ENCODE results near the gene AP1G1.
A peak's percentile ranks its signal among the peaks of the same experiment; 100 is the strongest.
"Not testable (repeated sequence)": the region's sequence is repeated elsewhere in the genome, so short reads cannot be mapped to it uniquely, and the experiment has no call there.

Gene AP1G1

DNA sequence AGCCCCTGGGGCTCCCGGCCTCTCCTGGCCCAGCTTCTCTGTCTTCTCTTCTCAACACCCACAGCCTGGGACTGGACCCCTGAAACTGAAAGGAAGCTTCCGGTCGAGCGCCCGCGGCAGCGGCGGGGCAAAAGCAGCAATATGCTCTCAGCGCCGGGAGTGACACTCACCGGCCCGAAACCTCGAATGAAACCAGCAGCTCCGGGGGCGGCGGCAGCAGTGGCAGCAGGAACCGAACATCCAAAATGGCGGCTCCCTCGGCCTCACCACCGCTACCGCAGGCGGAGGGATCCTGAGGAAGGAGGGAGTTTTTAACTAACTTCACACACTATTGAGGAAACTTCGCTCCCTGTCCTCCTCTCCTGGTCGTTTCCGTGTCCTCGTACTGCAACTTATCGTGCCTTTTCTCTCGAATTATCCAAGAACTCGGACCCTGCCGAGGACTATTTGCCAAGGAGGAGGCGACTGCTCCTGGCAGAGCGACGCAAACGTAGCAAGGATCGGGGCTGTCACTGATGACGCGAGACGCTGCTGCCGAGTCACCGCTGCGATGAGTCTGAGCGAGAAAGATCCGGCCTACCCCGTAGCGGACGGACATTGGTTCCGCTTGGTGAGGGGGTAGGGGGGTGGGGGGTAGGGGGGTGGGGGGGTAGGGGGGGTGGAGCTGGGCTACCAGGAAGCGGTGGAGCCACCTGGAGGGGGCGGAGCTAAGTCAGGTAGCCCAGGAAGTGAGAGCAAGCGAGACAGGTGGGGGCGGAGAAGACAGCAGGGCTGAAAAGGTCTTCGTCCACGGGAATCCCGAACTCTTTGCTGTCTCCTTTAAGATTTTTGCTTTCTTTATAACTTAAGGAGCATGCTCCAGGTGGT is at the start of gene AP1G1:
Gene AP1G1, minus strand, starts transcription at position 242 of the 867 bp plus-strand sequence. CDS start 19,355 bp downstream, outside the sequence.
- DNase-seq, result peak; percentile 96

DNA sequence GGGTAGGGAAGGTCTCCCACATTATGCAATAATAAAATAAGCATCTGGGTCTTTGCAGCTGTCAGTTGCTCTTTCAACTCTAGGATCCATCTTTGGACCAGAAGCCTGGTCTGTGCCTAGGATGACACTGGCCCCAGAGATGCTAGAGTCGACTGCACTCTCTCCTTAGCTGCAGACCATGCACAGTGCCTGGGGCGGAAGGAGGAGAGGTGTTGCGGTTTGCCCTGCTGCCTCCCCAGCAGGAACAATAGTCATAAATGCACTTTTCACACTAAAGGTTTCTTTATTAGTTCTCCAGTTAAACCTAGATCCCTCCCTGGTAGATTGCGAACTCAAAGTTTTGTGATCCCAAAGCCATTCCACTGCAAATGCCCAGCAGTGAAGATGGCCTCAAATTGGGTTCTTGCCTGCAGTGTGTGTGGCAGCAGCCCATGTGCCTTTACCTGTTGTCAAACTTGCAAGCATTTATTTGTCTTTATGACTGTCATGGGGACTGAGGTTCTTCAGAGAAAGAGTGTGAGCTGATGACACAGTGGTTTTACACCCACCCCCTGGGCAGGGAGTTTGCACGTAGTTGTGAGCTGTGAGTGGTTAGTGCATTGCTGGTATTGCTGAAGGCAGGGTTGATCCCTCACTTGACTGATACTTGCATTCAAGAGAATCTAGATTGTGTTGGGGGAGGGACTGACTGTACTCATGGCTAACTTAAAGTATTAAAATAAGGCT is 47.5 kb upstream of the AP1G1 start:
- peak; percentile 52 for DNase-seq

DNA sequence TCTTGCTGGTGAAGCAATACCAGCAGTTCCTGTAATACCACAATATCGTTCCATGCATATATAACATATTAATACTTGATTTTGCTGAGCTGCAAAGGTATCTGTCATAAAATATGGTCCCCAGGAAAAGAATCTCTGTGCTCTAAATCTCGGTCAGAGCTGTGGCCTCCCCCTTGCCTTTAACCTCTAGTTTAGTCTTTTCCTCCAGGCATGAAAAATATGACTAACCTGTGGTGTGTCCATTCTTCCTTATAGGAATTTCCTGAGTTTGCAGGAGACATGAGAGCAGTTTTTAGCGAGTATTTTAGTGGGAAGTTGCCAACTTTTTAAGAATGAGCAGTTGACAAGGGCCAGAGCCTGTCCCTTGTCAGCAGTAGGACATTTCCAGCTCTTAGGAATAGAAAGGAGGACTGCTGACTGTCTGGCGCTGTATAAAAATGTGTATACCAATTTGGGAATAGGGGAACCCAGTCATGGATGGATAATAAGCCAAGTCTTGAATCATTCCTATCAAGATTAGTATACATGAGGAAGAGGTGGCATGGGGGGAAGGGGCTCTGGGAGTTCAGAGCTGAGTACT is 45.8 kb upstream of the AP1G1 start:
- DNase-seq, result no peak

- no peak for DNase-seq
Measured at GRCh38 chr16:71853413-71853812, 44.8 kb upstream of the AP1G1 start.

DNA sequence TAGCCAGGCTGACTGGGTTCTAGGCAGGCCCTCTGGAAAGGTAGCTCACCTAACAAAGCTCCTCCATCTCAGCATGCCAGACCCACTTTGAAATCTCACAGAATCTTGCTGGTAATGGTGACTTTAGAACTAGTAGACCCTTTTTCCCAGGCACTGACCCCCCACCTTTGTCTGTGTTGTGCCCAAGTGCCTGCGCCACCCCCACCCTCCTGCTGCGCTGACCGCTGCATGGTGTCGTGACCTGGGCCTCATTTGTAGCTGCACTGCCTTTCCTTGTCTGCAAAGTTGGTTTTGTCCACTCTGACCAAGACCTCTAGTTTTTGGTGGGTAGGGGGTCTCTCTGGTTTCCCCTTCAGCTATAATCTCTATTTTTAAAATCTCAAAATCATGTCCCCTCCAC is 43.9 kb upstream of the AP1G1 start:
- no peak for DNase-seq

DNA sequence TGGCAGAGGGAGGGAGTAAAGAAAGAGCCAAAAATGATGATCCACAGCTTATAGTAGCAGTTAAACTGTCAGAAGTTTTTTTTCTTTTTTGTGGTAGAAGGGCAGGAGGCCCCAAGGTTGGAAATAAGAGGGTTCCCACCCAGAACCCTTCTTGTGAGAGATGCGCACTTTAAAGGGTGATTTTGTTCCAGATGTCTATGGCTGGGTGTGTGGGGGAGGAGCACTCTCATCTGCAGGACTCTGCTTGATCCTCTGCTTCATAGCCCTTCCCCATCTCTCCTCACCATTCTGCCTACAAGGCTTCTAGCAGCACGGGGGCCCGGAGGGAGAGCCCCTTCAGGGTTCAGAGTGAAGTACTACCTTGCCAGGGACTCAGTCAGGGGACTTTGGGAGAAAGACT is 43.5 kb upstream of the AP1G1 start:
- DNase-seq, result no peak

DNA sequence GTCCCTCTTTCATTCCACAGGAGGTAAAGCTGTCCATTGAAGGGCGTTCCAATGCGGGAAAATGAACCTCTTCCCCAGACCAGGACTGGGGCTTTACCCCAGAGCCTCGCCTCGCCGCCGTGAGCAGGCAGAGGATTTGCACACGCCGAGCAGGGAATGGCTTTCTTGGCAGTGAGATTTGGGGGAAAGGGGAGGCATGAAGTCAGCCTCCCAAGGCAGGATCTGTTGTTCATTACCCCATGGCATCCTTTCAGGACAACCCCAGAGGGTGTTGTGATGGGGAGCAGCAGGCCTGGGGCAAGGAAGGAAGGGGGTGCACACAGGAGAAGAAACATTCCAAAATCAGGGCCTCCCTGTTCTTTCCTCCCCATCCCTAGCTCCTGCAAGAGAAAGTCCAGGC is 43.1 kb upstream of the AP1G1 start:
- DNase-seq, result no peak

DNA sequence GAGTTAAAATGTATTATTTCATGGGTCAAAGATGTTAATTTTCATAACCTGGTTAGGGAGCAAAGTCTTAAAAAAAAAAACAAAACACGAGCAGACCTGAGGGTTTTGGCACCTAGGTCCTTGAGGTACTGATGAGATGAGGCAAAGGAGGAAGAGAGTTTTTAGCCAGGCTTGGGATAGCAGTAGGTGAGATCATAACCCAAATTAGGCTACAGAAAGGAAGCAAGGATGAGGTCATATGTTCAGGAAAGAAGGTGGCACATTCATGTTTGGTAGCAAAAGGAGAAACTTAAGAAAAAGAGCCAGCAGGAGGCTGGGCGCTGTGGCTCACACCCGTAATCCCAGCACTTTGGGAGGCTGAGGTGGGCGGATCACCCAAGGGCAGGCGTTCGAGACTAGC is 40.0 kb upstream of the AP1G1 start:
- DNase-seq, result no peak

DNA sequence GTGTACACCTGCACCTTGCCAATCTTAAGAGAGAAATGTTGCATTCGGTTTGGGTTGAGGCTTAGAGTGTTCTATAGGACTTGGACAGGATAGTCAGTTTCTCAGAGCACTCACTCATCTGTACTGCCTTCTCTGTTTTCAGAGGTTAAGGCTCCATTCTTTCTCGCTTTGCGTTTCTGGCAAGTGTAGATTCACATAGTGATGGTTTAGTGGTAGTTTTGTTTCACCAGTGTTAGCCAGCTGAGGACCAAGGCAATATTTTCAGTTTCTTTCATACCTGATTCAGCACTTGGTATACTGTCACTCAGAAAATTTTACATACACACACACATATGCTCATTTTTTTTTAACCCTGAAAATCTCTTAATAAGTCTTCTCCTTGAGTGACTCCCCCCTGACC is 38.5 kb upstream of the AP1G1 start:
- DNase-seq, result no peak

GRCh38 chr16:71846431-71846830 is 37.8 kb upstream of the AP1G1 start:
- DNase-seq, result peak; percentile 5

- peak; percentile 93 for DNase-seq
Measured at GRCh38 chr16:71845639-71846430, 37.2 kb upstream of the AP1G1 start, which contains the start of gene ATXN1L. ATXN1L (plus strand) TSS chr16:71845976; CDS start chr16:71849741, 3,765 bp downstream.

DNA sequence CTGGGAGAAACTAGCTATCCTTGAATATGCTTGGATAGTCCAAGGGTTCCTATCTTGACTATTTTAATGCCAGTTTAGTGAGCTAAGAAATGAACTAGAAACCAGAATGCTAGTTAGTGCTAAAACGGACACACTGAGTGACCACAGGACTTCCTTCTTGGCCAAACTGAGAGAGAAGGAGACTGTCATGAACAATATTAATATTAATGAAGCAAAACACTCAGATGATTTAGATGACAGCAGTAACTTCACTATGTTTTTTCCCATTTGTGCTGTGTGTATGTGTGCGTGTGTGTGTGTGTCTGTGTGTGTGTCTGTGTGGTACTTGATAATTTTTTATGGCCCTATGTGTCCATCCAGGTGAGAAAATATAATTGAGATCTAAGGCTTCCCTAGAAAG is 34.9 kb upstream of the AP1G1 start:
- no peak for DNase-seq

DNA sequence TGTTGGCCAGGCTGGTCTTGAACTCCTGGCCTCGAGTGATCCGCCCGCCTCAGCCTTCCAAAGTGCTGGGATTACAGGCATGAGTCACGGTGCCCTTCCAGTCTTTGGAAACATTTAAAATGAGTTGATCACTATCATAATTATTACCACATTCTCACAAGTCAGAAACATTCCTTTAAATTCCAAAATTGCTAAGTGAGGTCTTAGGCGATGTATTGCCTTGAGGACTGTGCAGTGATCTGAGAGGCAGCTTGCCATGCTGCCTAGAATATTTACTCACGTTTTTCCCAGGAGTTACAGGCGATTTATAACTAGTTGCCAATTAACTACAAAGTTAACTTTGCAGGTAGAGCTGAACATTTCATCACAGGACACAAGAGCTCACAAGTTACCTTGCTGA is 31.4 kb upstream of the AP1G1 start:
- no peak for DNase-seq

DNA sequence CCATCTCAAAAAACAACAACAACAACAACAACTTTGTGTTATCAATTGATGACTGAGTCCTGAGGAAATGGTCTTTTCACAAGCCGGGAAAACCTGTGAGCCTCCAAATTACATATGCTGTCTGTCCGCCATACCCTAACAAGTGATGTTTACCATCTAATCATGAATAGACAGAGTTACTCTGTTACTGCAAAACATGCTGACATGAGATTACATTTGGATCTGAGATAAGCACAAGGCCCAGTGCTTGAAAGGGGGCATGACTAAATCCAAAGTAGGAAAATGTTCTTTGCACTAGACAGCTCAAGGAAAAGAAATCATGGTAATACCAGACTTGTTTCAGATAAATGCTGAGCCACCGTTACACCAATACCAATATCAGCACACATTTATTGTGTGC is 28.5 kb upstream of the AP1G1 start:
- DNase-seq, result no peak

GRCh38 chr16:71834291-71834690 is 25.7 kb upstream of the AP1G1 start:
- no peak for DNase-seq

GRCh38 chr16:71832112-71832511 is 23.5 kb upstream of the AP1G1 start:
- not testable (repeated sequence) for DNase-seq

DNA sequence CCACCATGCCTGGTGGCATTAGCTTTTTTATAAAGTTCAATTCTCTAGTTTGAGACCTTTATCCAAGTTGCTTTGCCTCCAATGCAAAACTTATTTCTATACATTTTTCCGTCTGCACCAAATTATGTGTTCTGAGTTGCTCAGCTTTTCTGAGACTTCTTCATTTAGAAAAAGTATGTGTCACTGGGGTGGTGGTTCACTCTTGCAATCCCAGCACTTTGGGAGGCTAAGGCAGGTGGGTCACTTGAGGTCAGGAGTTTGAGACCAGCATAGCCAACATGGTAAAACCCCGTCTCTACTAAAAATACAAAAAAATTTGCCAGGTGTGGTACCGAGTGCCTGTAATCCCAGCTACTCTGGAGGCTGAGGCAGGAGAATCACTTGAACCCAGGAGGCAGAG is 23.1 kb upstream of the AP1G1 start:
- DNase-seq, result not testable (repeated sequence)

DNA sequence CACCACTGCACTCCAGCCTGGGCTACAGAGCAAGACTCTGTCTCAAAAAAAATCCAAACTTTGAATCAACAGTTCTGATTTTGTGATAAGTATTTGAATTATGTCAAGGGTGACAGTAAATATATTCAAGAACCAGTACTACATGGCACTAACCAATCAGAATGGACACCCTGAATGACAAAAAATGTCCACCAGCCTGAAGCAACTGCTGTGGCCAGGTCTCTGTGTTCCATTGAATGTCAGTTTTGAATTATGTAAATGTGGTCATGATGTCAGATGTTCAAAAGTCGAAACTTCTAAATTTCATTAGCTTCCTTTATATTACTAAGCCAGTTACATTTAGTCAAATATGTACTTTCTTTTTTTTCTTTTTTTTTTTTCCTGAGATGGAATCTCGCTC is 21.7 kb upstream of the AP1G1 start:
- DNase-seq, result no peak

DNA sequence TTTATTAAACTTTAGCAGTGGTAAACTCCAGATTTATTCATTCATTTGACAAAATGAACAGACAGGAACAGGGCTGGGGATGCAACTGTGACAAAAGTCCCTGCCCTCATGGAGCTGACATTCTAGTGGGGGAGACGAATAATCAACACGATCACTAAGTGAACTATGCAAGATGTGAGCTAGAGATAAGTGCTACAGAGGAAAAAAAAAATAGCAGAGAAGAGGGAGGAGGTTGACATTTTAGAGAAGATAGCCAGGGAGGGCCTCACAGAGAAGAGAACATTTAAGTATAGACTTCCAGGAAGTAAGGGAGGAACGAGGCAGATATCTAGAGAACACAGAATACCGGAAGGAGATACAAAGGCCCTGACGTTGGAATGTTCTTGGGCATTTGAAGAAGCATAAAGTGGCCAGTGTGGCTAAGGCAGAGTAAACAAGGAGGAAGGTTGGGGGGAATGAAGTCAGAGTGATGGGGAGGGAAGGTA is 17.9 kb upstream of the AP1G1 start:
- no peak for DNase-seq

- not testable (repeated sequence) for DNase-seq
Measured at GRCh38 chr16:71817155-71817500, 8.5 kb upstream of the AP1G1 start.

- no peak for DNase-seq
Measured at GRCh38 chr16:71811261-71811803, 2.7 kb upstream of the AP1G1 start.

DNA sequence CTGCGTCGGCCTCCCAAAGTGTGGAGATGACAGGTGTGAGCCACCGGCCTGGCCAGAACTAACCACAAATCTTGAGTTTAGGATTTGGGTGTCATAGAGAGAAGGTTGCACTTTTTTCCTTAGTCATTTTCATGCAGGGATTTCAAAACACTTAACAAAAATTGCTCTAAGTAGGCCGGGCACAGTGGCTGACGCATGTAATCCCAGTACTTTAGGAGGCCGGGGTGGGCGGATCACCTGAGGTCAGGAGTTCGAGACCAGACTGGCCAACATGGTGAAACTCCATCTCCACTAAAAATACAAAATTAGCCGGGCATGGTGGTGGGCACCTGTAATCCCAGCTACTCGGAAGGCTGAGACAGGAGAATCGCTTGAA is 1.5 kb upstream of the AP1G1 start:
- DNase-seq, result peak; percentile 16

All from stimulated activated CD4-positive, alpha-beta T cell treated with anti-CD3 and anti-CD28 coated beads, Interleukin-1b, Interleukin-23, amount 100 ng/mL, for 48 hours (primary cell).